BLaER1 (cell line): Measurements from ENCODE around the gene PARP16.

Source experiments
- H3K27ac ChIP-seq: shearing (Covaris generic); formaldehyde crosslinking; 2 replicates; pipeline ENCODE4 v1.8.1; 2022
- H3K27me3 ChIP-seq: shearing (Covaris generic); formaldehyde crosslinking; 2 replicates; pipeline ENCODE4 v1.8.1; 2022
- H3K36me3 ChIP-seq: shearing (Covaris generic); formaldehyde crosslinking; 2 replicates; pipeline ENCODE4 v1.8.1; 2022
- H3K4me1 ChIP-seq: shearing (Covaris generic); formaldehyde crosslinking; 2 replicates; pipeline ENCODE4 v1.8.1; 2022
- H3K4me2 ChIP-seq: shearing (Covaris generic); formaldehyde crosslinking; 2 replicates; pipeline ENCODE4 v1.8.1; 2022
- H3K4me3 ChIP-seq: shearing (Covaris generic); formaldehyde crosslinking; 2 replicates; pipeline ENCODE4 v1.8.1; 2022
- H3K9ac ChIP-seq: shearing (Covaris generic); formaldehyde crosslinking; 2 replicates; pipeline ENCODE4 v1.8.1; 2022
- H3K9me3 ChIP-seq: shearing (Covaris generic); formaldehyde crosslinking; 2 replicates; pipeline ENCODE4 v1.8.1; 2022
- H4K20me1 ChIP-seq: shearing (Covaris generic); formaldehyde crosslinking; 2 replicates; pipeline ENCODE4 v1.8.1; 2022
- Cebpa-rat ChIP-seq: shearing (Covaris generic); IDR thresholded peaks from 2 replicates; pipeline ENCODE4 v1.8.1; 2022

Gene PARP16

GRCh38 chr15:65208647-65209046, 78.0 kb downstream of the PARP16 start:
- TF ChIP-seq Cebpa-rat = no peak
- Histone ChIP-seq H3K4me1 (peaks cover 9% of the 10 kb centered on the region; the same call in 1 of the 2 replicates), H3K4me2 (no peak overlapping the region), H3K36me3 (no peaks in the 10 kb centered on the region), H3K9ac (no peak overlapping the region), H3K27me3 (no peaks in the 10 kb centered on the region), H3K4me3 (no peak overlapping the region), H3K27ac (no peak overlapping the region), H3K9me3 (no peaks in the 10 kb centered on the region), H4K20me1 (no peaks in the 10 kb centered on the region)
